Right lobe of liver (tissue), 6 donors: ENCODE data around the gene DNAI7. TPM values are rescaled to one million over a fixed set of nuclear protein-coding genes. Genes with fewer than 3 reads are reported as not detected.

ENCODE experiments used
- ATAC-seq, 4 donors: fragments of 200-7000 bp; cut with Tn5 transposase; one replicate each; pipeline ENCODE4 v1.9.1; 2020; ENCODE audit warnings: mild to moderate bottlenecking in 4 of 4, moderate library complexity in 4 of 4
- DNase-seq, 3 donors: peaks; one replicate each; pipeline ENCODE4 v3.0.0-alpha.2; 2020
- H3K27ac ChIP-seq, 3 donors: fragments of 200-600 bp; one replicate each; pipeline ENCODE4 v1.8.0; 2022
- H3K27me3 ChIP-seq, 2 donors: fragments of 200-600 bp; one replicate each; pipeline ENCODE4 v1.8.0; 2022
- H3K36me3 ChIP-seq, 4 donors: fragments of 200-600 bp; sonication (generic) in 1 of 4; one replicate each; pipeline versions ENCODE4 v1.5.1 to v1.8.0; 2017 to 2022; ENCODE audit warnings: control low read depth in 1 of 4
- H3K4me1 ChIP-seq, 4 donors: fragments of 200-600 bp; sonication (generic) in 1 of 4; one replicate each; pipeline versions ENCODE4 v1.5.1 to v1.8.0; 2017 to 2022; ENCODE audit warnings: control low read depth in 1 of 4
- H3K4me3 ChIP-seq, 3 donors: fragments of 200-600 bp; one replicate each; pipeline ENCODE4 v1.8.0; 2022
- H3K9me3 ChIP-seq, 4 donors: fragments of 200-600 bp; sonication (generic) in 1 of 4; one replicate each; pipeline versions ENCODE4 v1.5.1 to v1.8.0; 2017 to 2022; ENCODE audit warnings: control low read depth in 1 of 4
- CTCF ChIP-seq, 4 donors: fragments of 200-600 bp in 3 of 4; fragments of 450-650 bp in 1 of 4; IDR thresholded peaks; one replicate each; pipeline versions ENCODE4 v1.5.1 to v1.8.0; 2016 to 2022; ENCODE audit warnings: antibody characterized with exemption in 4 of 4, mild to moderate bottlenecking in 2 of 4
- POLR2A ChIP-seq: fragments of 450-650 bp; IDR thresholded peaks from one replicate; pipeline ENCODE4 v1.6.1; 2017; ENCODE audit warnings: antibody characterized with exemption, mild to moderate bottlenecking
- WGBS: methylation state at CpG from one replicate; pipeline ENCODE4 v1.1.6; 2018; ENCODE audit warnings: low coverage, low lambda C conversion rate; ENCODE audit not compliant: insufficient coverage; ENCODE audit errors: missing lambda C conversion rate; 5-methylcytosine and 5-hydroxymethylcytosine counted together
- intact Hi-C, 2 donors: fragments of 100-400 bp; cut with DNase I; formaldehyde crosslinking; loops; one replicate each; pipeline versions ENCODE4 v1.11.2 to v1.14.1; 2022
- total RNA-seq, 6 experiments: library from RNA; depleted of rRNA in 2 of 6; stranded (reverse); fragments of >200 nt in 2 of 6; fragmentation: NEBNext Ultra II Directional in 3 of 6; extraction: Animal tissue kit (Norgen Biotek cat#: 25700) in 3 of 6; gene quantifications; one replicate each; pipeline versions ENCODE4 v1.1.0 to v1.2.4, GENCODE V29; 2016 to 2023
- donor health status: DM: no; HTN: yes; CAD: no.
- donor health status: DM: no; HTN: no; CAD: no.
- donor health status: DM: no; HTN: no; CAD: no.
- donor health status: DM: no; HTN: yes; CAD: no.
- donor health status: DM: no; HTN: yes; CAD: no.

DNAI7 gene
- total RNA-seq, 6 experiments from 2014 or later = 0.39 TPM; not detected in 5

DNA sequence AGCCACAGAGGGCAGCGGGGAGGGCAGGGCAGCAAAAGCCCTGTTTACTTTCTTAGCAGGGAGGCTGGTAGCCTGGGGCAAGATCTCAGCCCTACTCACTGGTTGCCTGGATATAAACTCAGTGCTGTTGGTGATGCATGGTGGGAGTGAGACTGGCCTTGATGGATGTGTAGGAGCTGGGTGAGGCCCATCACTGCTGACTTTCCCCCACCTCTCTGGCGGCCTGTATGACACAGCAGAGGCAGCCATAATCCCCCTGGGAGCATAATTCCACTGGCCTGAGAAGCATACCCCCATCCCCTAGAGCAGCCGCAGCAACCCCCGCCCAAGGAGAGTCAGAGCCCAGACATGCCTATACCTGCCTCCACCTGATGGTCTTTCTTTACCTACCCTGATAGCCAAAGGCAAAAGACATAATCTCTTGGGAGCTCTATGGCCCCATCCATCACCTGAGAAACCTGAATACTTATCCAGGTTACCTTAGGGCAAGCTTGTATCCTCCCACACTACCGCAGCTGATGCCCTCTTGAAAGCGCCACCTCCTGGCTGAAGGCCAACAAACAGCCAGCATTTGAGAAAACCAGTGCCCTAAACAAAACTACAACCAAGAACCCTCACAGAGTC lies 59.3 kb downstream of the DNAI7 start:
- no peaks in the 10 kb centered on the region for H3K36me3 ChIP-seq
- H3K9me3 ChIP-seq = no peaks in the 10 kb centered on the region
- TF ChIP-seq CTCF (IDR thresholded peaks at IDR 0.05) (no peak), POLR2A (no peak)
- H3K4me1 ChIP-seq = no peaks in the 10 kb centered on the region
- no peak for ATAC-seq
- no peak overlapping the region for H3K4me3 ChIP-seq
- DNase-seq = no peak
- 60% methylated on average over 3 of the region's 6 CpGs for WGBS
- H3K27ac ChIP-seq = no peak overlapping the region
- intact Hi-C loops = no loop called here
- no peaks in the 10 kb centered on the region for H3K27me3 ChIP-seq

DNA sequence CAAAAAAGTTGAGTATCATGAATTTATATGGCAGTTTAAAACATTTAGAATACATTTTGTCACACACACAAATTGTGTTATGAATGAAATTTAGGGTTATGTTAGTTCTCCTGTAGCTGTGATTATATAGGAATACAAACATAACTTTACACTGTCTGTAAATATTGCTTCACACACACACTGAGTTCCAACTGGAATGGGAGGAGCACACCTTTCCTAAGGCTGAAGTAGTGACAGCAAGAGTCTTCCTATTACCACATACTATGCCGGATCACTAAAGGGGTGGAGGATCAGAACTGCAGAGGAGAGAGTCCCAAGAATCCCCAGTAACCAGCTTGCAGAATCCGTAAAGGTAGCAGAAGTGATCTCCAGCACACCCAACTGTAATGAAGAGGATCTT lies 63.7 kb downstream of the DNAI7 start:
- no peak overlapping the region for H3K27ac ChIP-seq
- H3K27me3 ChIP-seq = no peaks in the 10 kb centered on the region
- DNase-seq (no peak), ATAC-seq (peak in 2 of 4 donors; percentile 48 to 49)
- no peaks in the 10 kb centered on the region for H3K36me3 ChIP-seq
- H3K4me1 ChIP-seq = no peaks in the 10 kb centered on the region
- H3K9me3 ChIP-seq = no peaks in the 10 kb centered on the region
- TF ChIP-seq POLR2A = no peak
- WGBS = 49% methylated on average over 2 of the region's 2 CpGs
- no peak overlapping the region for H3K4me3 ChIP-seq
- intact Hi-C loops = no loop called here

GRCh38 chr12:25130741-25131188 lies 64.2 kb downstream of the DNAI7 start:
- H3K27me3 ChIP-seq = no peaks in the 10 kb centered on the region
- no peak overlapping the region for H3K4me3 ChIP-seq
- no peaks in the 10 kb centered on the region for H3K4me1 ChIP-seq
- ATAC-seq = peak; percentile 41 to 63 (median 55)
- no peaks in the 10 kb centered on the region for H3K9me3 ChIP-seq
- TF ChIP-seq POLR2A (no peak), CTCF (IDR thresholded peaks at IDR 0.05) (peak; percentile 70 to 80 (median 76))
- DNase-seq = no peak
- intact Hi-C loops = no loop called here
- no peak overlapping the region for H3K27ac ChIP-seq
- no peaks in the 10 kb centered on the region for H3K36me3 ChIP-seq

GRCh38 chr12:25126746-25127145 lies 68.2 kb downstream of the DNAI7 start:
- Histone ChIP-seq H3K4me3 (no peak overlapping the region), H3K36me3 (no peaks in the 10 kb centered on the region), H3K4me1 (no peaks in the 10 kb centered on the region), H3K27me3 (no peaks in the 10 kb centered on the region), H3K9me3 (no peaks in the 10 kb centered on the region), H3K27ac (no peak overlapping the region)
- intact Hi-C loops = loop anchor here (10.0 kb wide), 2 partner anchors 132 to 142 kb away; no protein-coding TSS in a partner anchor
- ATAC-seq (no peak), DNase-seq (no peak)
- WGBS = 60% methylated on average over 1 of the region's 1 CpG
- TF ChIP-seq POLR2A (no peak), CTCF (IDR thresholded peaks at IDR 0.05) (no peak)

DNA sequence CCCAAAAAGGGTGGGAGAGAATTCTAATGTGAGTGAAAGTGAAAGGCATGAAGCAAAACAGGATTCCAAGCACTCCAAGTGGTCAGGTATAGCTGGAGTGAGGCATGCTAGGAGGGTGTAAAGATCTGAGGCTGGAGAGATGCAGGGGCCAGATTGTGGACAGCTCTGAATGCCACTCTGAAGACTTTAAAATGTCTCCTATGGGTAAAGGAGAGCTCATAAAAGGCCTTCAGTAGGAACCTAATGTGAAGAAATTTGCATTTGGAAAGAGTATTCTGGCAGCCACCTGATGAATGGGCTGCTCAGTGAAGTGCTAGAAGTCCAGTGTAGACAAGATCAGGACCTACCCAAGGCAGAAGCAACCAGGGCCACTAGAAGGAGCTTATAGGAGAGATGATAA lies 68.9 kb downstream of the DNAI7 start:
- H3K4me1 ChIP-seq = no peaks in the 10 kb centered on the region
- no peaks in the 10 kb centered on the region for H3K27me3 ChIP-seq
- no peak for ATAC-seq
- DNase-seq = no peak
- H3K9me3 ChIP-seq = no peaks in the 10 kb centered on the region
- H3K27ac ChIP-seq = no peak overlapping the region
- TF ChIP-seq POLR2A (no peak), CTCF (IDR thresholded peaks at IDR 0.05) (no peak)
- H3K4me3 ChIP-seq = no peak overlapping the region
- intact Hi-C loops = loop anchor here (10.0 kb wide), 2 partner anchors 131 to 141 kb away; no protein-coding TSS in a partner anchor
- H3K36me3 ChIP-seq = no peaks in the 10 kb centered on the region
